Left ventricle myocardium superior (tissue), 1 donor: ENCODE results near the gene SKAP2. TPM values are rescaled to one million over a fixed set of nuclear protein-coding genes. Genes with fewer than 3 reads are reported as not detected.

Experiments used
- ATAC-seq: fragments of 200-7000 bp; cut with Tn5 transposase; one replicate; pipeline ENCODE4 v1.9.1; 2020; ENCODE audit warnings: mild to moderate bottlenecking, moderate library complexity
- DNase-seq: peaks from one replicate; pipeline ENCODE4 v3.0.0-alpha.2; 2020
- intact Hi-C: fragments of 100-400 bp; cut with micrococcal nuclease; formaldehyde crosslinking; loops from one replicate; pipeline ENCODE4 v1.11.0; 2022
- total RNA-seq: library from RNA; stranded (reverse); fragmentation: NEBNext Ultra II Directional; extraction: Animal tissue kit (Norgen Biotek cat#: 25700); gene quantifications from one replicate; pipeline ENCODE4 v1.2.1, GENCODE V29; 2021
- donor health status: DM: no; HTN: yes; CAD: no; lungs with severe emphysema.

Gene SKAP2
- total RNA-seq, 1 donor from 2014 or later: 5.5 TPM

DNA sequence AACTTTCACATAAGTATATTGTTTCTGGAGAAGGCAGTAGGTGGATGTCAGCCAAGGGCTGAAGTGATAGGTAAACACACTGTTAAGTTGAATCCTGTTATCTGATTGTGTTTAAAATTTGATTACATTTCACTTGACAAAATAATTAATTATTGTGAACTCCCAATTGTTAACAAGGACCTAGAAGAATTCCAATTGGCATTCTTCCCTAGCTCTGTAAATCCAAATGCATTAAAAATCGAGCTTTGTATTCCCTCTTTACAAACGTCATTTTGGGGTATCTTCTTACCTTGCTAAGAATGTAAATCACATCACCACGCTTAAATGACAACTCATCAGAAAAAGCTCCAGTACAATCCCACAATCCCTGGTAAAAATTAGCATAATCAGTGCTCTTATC is 179.9 kb downstream of the SKAP2 start:
- ATAC-seq (no peak), DNase-seq (no peak)
- intact Hi-C loops: loop anchor here (5.0 kb wide), 1 partner anchor 478 kb away; no protein-coding TSS in a partner anchor

- intact Hi-C loops: loop anchor here (5.0 kb wide), 1 partner anchor 479 kb away; no protein-coding TSS in a partner anchor
- no peak for DNase-seq
- no peak for ATAC-seq
Measured at GRCh38 chr7:26683277-26683676, 181.1 kb downstream of the SKAP2 start.

DNA sequence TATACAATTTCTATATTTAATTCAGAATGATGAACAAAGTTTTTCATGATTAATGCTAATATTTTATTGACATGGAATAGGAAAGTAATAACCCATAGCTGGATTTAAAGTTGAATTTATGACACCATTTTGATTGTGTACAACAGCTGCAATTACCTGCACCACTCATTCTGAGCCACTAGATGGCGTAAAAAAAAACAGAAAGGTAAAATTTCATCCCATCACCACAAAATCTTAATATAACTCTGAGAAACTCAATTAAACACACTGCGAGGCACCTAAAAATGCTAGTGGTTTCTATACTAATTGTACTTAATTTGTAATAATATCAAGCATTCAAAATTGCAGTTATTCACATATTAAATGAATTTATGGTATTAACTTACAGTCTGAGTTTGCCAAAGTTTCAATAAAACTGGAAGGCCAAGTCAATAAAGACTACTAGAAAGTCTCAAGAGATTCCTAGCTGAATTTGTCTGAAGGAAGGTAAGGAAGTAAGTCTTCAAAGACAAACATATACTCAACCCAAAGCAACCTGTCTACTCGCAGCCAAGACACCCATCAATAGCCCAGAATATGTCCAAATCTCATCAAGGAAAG is 182.5 kb downstream of the SKAP2 start:
- ATAC-seq (no peak), DNase-seq (no peak)
- intact Hi-C loops: loop anchor here (5.0 kb wide), 1 partner anchor 480 kb away; no protein-coding TSS in a partner anchor

DNA sequence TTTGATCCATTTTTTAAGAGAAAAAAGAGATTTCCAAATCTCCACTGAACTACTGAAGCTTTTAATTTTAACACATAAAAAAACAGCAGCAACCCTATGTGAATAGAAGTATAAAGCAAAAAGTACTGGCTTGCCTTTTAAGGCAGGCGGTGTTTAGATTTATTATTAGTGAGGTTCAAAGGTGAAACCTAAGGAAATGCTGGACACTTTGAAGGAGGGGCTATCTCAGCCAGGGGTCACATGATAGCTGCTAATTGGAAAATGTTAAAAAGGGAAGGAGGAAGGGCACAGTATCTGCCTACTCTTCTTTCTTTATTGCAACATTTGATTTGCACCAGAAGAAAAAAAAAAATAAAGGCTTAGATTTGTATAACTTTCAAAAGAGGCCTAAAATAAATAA is 183.8 kb downstream of the SKAP2 start:
- intact Hi-C loops: loop anchor here (5.0 kb wide), 1 partner anchor 482 kb away; no protein-coding TSS in a partner anchor
- ATAC-seq: no peak
- no peak for DNase-seq

- ATAC-seq (no peak), DNase-seq (no peak)
- intact Hi-C loops: loop anchor here (10.0 kb wide), 1 partner anchor 781 kb away; no protein-coding TSS in a partner anchor
Measured at GRCh38 chr7:26675143-26675887, 189.1 kb downstream of the SKAP2 start.

- intact Hi-C loops: loop anchor here (10.0 kb wide), 1 partner anchor 779 kb away; no protein-coding TSS in a partner anchor
- DNase-seq (no peak), ATAC-seq (no peak)
Measured at GRCh38 chr7:26673858-26674257, 190.5 kb downstream of the SKAP2 start.

DNA sequence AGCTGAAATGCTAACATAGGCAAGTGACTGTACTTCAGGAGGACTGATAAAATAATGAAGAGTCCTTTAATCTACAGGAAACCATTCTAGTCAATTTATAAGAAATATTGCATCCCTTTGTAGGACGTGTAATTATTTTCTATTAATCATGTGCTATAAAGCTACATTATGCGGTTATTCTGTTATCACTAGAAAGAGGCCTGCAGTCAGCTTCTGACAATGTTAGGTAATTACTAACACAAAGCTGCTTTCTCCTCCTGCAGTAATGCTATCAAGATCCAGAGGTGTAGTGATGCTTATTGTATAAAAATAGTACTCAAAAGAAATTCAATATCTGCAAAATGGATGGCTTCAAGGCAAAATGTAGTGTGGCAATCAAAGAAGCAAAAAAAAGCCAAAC is 191.1 kb downstream of the SKAP2 start:
- ATAC-seq (no peak), DNase-seq (no peak)
- intact Hi-C loops: loop anchor here (10.0 kb wide), 1 partner anchor 778 kb away; no protein-coding TSS in a partner anchor

DNA sequence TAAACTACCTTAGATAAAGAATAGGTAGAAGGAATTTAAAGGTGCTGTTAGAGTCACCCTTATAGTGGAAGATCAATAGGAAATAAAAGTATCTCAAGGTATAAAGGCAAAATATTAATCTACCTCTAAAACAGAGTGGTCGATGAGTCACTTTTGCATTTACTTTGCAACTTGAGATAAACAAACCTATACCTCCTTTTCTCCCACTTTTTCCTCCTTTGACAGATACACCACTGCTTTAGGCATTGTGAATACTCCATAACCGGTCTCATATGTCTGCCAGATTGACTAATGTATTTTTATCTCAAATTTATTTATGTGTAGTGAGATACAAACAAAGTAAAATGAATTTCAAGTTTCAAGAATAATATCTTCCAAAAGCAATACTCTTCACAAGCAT is 193.5 kb downstream of the SKAP2 start:
- intact Hi-C loops: loop anchor here (10.0 kb wide), 1 partner anchor 776 kb away; no protein-coding TSS in a partner anchor
- no peak for DNase-seq
- ATAC-seq: no peak

- no peak for ATAC-seq
- intact Hi-C loops: loop anchor here (10.0 kb wide), 1 partner anchor 775 kb away; no protein-coding TSS in a partner anchor
- no peak for DNase-seq
Measured at GRCh38 chr7:26670290-26670689, 194.1 kb downstream of the SKAP2 start.

- ATAC-seq (no peak), DNase-seq (no peak)
- intact Hi-C loops: no loop called here
Measured at GRCh38 chr7:26668821-26669220, 195.6 kb downstream of the SKAP2 start.

DNA sequence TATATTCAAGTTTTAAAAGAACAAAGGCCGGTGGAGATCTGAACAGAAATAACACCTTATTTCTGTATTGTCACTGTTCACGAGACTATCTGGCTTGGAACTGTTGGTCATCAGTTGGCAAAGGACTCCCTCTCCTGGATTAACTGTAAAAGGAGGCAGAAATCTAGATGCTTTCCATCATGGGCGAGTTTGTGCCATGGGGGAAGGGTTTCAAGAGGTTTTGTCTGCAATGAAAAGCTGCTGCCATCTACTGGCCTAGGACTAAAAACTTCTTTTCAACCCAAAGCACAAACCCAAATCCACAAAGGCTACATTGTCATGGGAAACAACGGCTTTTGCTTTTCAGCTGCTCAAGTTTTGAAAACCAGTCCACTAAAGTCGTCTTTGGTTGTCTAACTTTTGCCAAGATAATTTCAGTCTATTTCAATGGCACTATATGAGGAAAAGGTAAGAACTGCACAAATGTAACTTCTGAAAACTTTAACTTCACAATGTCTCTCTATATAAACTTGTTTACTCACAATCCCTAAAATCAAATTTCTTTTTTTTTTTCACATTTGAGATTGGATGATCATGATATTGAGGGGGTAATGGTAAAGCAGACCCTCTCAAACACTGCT is 196.8 kb downstream of the SKAP2 start:
- no peak for DNase-seq
- peak; percentile 49 for ATAC-seq
- intact Hi-C loops: loop anchor here (2.0 kb wide), 1 partner anchor 299 kb away; no protein-coding TSS in a partner anchor

GRCh38 chr7:26664735-26665416 is 199.5 kb downstream of the SKAP2 start:
- ATAC-seq (no peak), DNase-seq (no peak)
- intact Hi-C loops: no loop called here

- DNase-seq (no peak), ATAC-seq (no peak)
- intact Hi-C loops: no loop called here
Measured at GRCh38 chr7:26664274-26664673, 200.1 kb downstream of the SKAP2 start.

- DNase-seq (no peak), ATAC-seq (no peak)
- intact Hi-C loops: no loop called here
Measured at GRCh38 chr7:26663874-26664273, 200.5 kb downstream of the SKAP2 start.

- ATAC-seq: no peak
- intact Hi-C loops: no loop called here
- DNase-seq: no peak
Measured at GRCh38 chr7:26662646-26663045, 201.7 kb downstream of the SKAP2 start.

DNA sequence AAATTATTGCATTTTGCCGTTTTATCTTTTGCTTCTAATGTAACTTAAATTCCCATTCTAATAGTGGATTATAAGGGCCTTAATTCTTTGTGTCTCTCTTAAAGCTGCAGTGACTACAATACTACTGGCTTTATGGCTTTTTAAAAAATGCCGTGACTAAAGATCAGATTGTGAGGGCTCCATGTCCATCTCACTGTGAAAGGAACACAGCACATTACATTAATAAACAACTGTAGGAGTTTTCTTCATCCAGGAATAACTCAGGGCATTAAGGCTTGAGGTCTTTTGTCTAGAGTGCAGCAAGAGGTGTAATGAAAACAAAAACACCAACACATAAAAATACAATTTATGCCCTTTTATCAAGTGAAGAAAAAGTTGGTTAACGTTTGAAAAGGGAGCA is 205.3 kb downstream of the SKAP2 start:
- ATAC-seq: no peak

GRCh38 chr7:26658389-26659084 is 205.9 kb downstream of the SKAP2 start:
- DNase-seq (no peak), ATAC-seq (no peak)
- intact Hi-C loops: no loop called here

More for the DNA sequence above, 205.3 kb downstream of the SKAP2 start:
- DNase-seq: no peak
- intact Hi-C loops: no loop called here

- no peak for DNase-seq
- intact Hi-C loops: no loop called here
- ATAC-seq: no peak
Measured at GRCh38 chr7:26657686-26658388, 206.6 kb downstream of the SKAP2 start.
